ENCODE measurements around the gene KRTAP5-2.

DNA sequence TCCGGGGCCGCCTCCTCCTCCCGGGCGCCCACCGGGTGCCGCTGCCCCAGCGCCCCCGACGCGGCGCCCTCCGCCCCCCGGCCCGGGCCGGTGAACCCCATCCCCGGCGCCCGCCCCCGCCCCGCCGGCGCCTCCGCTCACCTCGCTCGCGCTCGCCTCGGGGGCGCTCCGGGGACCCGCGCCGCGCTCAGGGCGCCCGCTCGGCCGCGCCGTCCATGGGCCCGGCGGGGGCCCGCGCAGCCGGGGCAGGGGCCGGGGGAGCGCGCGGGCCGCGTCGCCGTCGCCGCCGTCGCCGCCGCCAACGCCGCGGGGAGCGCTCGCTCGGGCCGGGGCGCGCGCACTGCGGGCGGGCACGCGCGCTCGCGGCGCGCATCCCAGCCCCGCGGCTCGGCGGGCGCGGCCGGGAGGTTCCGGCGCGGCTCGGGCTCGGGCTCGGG is 26.3 kb downstream of the KRTAP5-2 start:
- no peak for TF ChIP-seq POLR2A (IDR thresholded peaks at IDR 0.05)
- TF ChIP-seq, protein P1, sequence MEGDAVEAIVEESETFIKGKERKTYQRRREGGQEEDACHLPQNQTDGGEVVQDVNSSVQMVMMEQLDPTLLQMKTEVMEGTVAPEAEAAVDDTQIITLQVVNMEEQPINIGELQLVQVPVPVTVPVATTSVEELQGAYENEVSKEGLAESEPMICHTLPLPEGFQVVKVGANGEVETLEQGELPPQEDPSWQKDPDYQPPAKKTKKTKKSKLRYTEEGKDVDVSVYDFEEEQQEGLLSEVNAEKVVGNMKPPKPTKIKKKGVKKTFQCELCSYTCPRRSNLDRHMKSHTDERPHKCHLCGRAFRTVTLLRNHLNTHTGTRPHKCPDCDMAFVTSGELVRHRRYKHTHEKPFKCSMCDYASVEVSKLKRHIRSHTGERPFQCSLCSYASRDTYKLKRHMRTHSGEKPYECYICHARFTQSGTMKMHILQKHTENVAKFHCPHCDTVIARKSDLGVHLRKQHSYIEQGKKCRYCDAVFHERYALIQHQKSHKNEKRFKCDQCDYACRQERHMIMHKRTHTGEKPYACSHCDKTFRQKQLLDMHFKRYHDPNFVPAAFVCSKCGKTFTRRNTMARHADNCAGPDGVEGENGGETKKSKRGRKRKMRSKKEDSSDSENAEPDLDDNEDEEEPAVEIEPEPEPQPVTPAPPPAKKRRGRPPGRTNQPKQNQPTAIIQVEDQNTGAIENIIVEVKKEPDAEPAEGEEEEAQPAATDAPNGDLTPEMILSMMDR (IDR thresholded peaks at IDR 0.05) = no peak
- TF ChIP-seq EP300 (IDR thresholded peaks at IDR 0.05) = no peak
